ENCODE results near the gene MLLT3. TPM values are rescaled to one million over a fixed set of nuclear protein-coding genes. Genes with fewer than 3 reads are reported as not detected.

Gene MLLT3
- total and polyA plus RNA-seq, 2 of the 13 experiments (the other 11 are each of a cell fraction or from before 2014, with no cell fraction given) = 12.3 to 12.6 TPM

DNA sequence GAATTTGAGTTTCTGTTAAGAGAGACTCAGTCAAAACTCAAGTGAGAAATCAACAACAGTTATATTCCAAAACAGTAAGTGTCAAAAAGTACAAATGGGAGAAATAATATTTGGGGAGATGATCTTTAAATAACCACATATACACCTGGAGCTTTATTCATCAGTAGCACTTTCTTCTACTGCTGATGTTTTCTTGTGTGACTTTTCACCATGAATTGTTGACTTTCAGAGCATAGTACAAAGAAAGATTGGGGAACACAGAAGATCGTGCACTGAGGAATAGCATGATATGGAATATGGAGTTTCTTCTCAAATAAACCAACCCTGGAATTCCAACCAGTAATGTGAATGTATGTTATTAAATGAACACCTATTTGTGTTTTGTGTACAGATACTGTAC is 130.7 kb downstream of the MLLT3 start (continued):
- TF ChIP-seq NFAT5 (CRISPR knock-in tag; IDR thresholded peaks at IDR 0.05) (no peak), SRSF4 (IDR thresholded peaks at IDR 0.05; ENCODE audit: low read depth, low read length, poor library complexity, severe bottlenecking) (no peak), MLXIP (CRISPR knock-in tag; IDR thresholded peaks at IDR 0.05; ENCODE audit: borderline replicate concordance) (no peak), TMF1 (CRISPR knock-in tag; IDR thresholded peaks at IDR 0.05; ENCODE audit: low read depth) (no peak), PHF21A (CRISPR knock-in tag; IDR thresholded peaks at IDR 0.05) (no peak), SMC3 (IDR thresholded peaks at IDR 0.05; ENCODE audit: low read length) (no peak), SIN3B (IDR thresholded peaks at IDR 0.05; ENCODE audit: low read length) (no peak), ARNTL (CRISPR knock-in tag; IDR thresholded peaks at IDR 0.05) (no peak), PHB2 (IDR thresholded peaks at IDR 0.05; ENCODE audit: partially characterized antibody) (no peak), SNRNP70 (IDR thresholded peaks at IDR 0.05; ENCODE audit: low read depth, low read length) (no peak), ZNF350 (CRISPR knock-in tag; IDR thresholded peaks at IDR 0.05; ENCODE audit: borderline replicate concordance, low read depth) (no peak), CBX5 (CRISPR knock-in tag; IDR thresholded peaks at IDR 0.05; ENCODE audit: borderline replicate concordance) (no peak), ZBTB46 (CRISPR knock-in tag; IDR thresholded peaks at IDR 0.05; ENCODE audit: borderline replicate concordance) (no peak)

All from HepG2 (cell line).